HEK293 (cell line): ENCODE data around the gene ZNF576.
A peak's percentile ranks its signal among the peaks of the same experiment; 100 is the strongest.
"Not testable (repeated sequence)": the region's sequence is repeated elsewhere in the genome, so short reads cannot be mapped to it uniquely, and the experiment has no call there.

Experiments
- CTCF ChIA-PET: fragments of 350-600 bp; formaldehyde crosslinking; extraction: SDS; loops from one replicate; lab custom pipeline; 2021; ENCODE audit warnings: antibody characterized with exemption; lab: Yijun Ruan, JAX
- POLR2A ChIA-PET: fragments of 300-600 bp; formaldehyde crosslinking; extraction: SDS; loops from one replicate; lab custom pipeline; 2020; ENCODE audit warnings: antibody characterized with exemption, inconsistent platforms; lab: Yijun Ruan, JAX
- H3K27ac ChIP-seq: fragments of 200-500 bp; sonication (Bioruptor generic); 2 replicates; pipeline ENCODE4 v1.5.1; 2014; ENCODE audit warnings: low read depth, low read length, control low read depth, inconsistent platforms; ENCODE audit errors: extremely low read depth
- H3K36me3 ChIP-seq, 2 experiments: fragments of 200-500 bp in 1 of 2; sonication (Bioruptor generic) in 1 of 2; 1 replicate in 1 of 2; 2 replicates in 1 of 2; pipeline ENCODE4 v1.5.1; 2014 to 2017; ENCODE audit warnings: inconsistent platforms in 2 of 2, low read length in 2 of 2; ENCODE audit not compliant: control insufficient read depth in 2 of 2, insufficient read depth in 1 of 2
- H3K4me1 ChIP-seq: fragments of 200-500 bp; sonication (Bioruptor generic); 2 replicates; pipeline ENCODE4 v1.5.1; 2014; ENCODE audit warnings: mild to moderate bottlenecking, low read length, inconsistent platforms; ENCODE audit not compliant: control insufficient read depth, insufficient read depth
- H3K4me3 ChIP-seq: 2 replicates; pipeline ENCODE4 v1.5.1; 2011; ENCODE audit warnings: low read depth, mild to moderate bottlenecking, control low read depth, low read length, moderate library complexity
- H3K9me3 ChIP-seq: fragments of 200-500 bp; sonication (Bioruptor generic); 2 replicates; pipeline ENCODE4 v1.5.1; 2014; ENCODE audit warnings: low read depth, low read length, inconsistent platforms; ENCODE audit not compliant: control insufficient read depth, insufficient read depth
- BCL11B ChIP-seq: fragments of 450-650 bp; formaldehyde crosslinking; IDR thresholded peaks from 2 replicates; pipeline ENCODE4 v1.5.1; 2016; ENCODE audit warnings: low read depth, missing biosample characterization, missing genetic modification characterization
- TSHZ1 ChIP-seq: fragments of 450-650 bp; formaldehyde crosslinking; IDR thresholded peaks from 2 replicates; pipeline ENCODE4 v1.5.1; 2016; ENCODE audit warnings: missing biosample characterization, missing genetic modification characterization, borderline replicate concordance
- ZNF324 ChIP-seq: fragments of 450-650 bp; formaldehyde crosslinking; IDR thresholded peaks from 2 replicates; pipeline ENCODE4 v1.5.1; 2016; ENCODE audit warnings: missing biosample characterization, missing genetic modification characterization
- ZNF580 ChIP-seq: fragments of 450-650 bp; formaldehyde crosslinking; IDR thresholded peaks from 2 replicates; pipeline ENCODE4 v1.5.1; 2016; ENCODE audit warnings: missing biosample characterization, missing genetic modification characterization
- ZNF701 ChIP-seq: fragments of 450-650 bp; formaldehyde crosslinking; IDR thresholded peaks from 2 replicates; pipeline ENCODE4 v1.5.1; 2016; ENCODE audit warnings: missing biosample characterization, missing genetic modification characterization
- TF ChIP-seq, protein P1 (sequence below): fragments of 450-650 bp; formaldehyde crosslinking; IDR thresholded peaks from 2 replicates; pipeline ENCODE4 v1.5.1; 2016; ENCODE audit warnings: missing biosample characterization, missing genetic modification characterization

The ZNF576 gene

GRCh38 chr19:43598445-43599240 is 2.2 kb downstream of the ZNF576 start:
- CTCF ChIA-PET: interaction anchor here (3.1 kb wide), 1 partner anchor 54 kb away, joined by 21 read pairs; no protein-coding TSS in a partner anchor
- H3K4me1 ChIP-seq: peaks cover 24% of the 10 kb centered on the region
- no peak overlapping the region for H3K4me3 ChIP-seq
- POLR2A ChIA-PET: interaction anchor here (1.1 to 1.9 kb wide), 2 partner anchors 12 to 17 kb away, joined by 3 to 6 read pairs; no protein-coding TSS in a partner anchor
- H3K36me3 ChIP-seq: peaks cover 58 to 65% of the 10 kb centered on the region in 2 experiments
- TF ChIP-seq BCL11B (tag by site-specific recombination): no peak
- 0 out of 2 replicates have a peak, but pooled peaks have one; percentile 20 for TF ChIP-seq TSHZ1 (tag by site-specific recombination)
- no peaks in the 10 kb centered on the region for H3K9me3 ChIP-seq
- H3K27ac ChIP-seq: no peak overlapping the region; the same call in 1 of the 2 replicates

- no peak overlapping the region for H3K4me3 ChIP-seq
- CTCF ChIA-PET: interaction anchor here (0.7 to 1.4 kb wide), 5 partner anchors 45 to 167 kb away, joined by 3 to 9 read pairs (median 4); no protein-coding TSS in a partner anchor
- H3K4me1 ChIP-seq: peaks cover 19% of the 10 kb centered on the region
- H3K27ac ChIP-seq: no peak overlapping the region
- no peaks in the 10 kb centered on the region for H3K9me3 ChIP-seq
- POLR2A ChIA-PET: interaction anchor here (1.1 to 1.9 kb wide), 2 partner anchors 16 to 27 kb away, joined by 3 to 6 read pairs; no protein-coding TSS in a partner anchor
- peaks cover 49 to 57% of the 10 kb centered on the region in 2 experiments for H3K36me3 ChIP-seq
- TF ChIP-seq ZNF701 (tag by site-specific recombination) (no peak), ZNF580 (no peak), ZNF324 (tag by site-specific recombination) (no peak)
- TF ChIP-seq, protein P1, sequence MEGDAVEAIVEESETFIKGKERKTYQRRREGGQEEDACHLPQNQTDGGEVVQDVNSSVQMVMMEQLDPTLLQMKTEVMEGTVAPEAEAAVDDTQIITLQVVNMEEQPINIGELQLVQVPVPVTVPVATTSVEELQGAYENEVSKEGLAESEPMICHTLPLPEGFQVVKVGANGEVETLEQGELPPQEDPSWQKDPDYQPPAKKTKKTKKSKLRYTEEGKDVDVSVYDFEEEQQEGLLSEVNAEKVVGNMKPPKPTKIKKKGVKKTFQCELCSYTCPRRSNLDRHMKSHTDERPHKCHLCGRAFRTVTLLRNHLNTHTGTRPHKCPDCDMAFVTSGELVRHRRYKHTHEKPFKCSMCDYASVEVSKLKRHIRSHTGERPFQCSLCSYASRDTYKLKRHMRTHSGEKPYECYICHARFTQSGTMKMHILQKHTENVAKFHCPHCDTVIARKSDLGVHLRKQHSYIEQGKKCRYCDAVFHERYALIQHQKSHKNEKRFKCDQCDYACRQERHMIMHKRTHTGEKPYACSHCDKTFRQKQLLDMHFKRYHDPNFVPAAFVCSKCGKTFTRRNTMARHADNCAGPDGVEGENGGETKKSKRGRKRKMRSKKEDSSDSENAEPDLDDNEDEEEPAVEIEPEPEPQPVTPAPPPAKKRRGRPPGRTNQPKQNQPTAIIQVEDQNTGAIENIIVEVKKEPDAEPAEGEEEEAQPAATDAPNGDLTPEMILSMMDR (tag by site-specific recombination): peak; percentile 44
These were observed 3.4 kb downstream of the ZNF576 start for GRCh38 chr19:43599635-43600295.

DNA sequence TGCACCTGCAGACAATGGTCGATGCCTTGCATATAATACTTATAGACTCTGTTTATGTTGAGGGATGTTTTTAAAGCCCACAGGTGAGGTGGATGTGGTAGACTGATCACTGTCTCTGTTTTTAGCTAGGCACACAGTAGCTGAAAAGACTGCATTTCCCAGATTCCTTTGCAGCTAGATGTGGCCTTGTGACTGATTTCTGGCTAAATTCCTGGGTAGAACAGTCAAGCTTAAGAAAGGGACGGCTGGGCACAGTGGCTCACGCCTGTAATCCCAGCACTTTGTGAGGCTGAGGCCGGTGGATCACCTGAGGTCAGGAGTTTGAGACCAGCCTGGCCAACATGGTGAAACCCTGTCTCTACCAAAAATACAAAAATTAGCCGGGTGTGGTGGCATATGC is 3.9 kb downstream of the ZNF576 start:
- peaks cover 49 to 57% of the 10 kb centered on the region in 2 experiments for H3K36me3 ChIP-seq
- H3K4me3 ChIP-seq, H3K9me3 ChIP-seq, H3K27ac ChIP-seq: not testable (repeated sequence)
- ChIA-PET CTCF (interaction anchor here (0.7 to 1.4 kb wide), 5 partner anchors 45 to 166 kb away, joined by 3 to 9 read pairs (median 4); no protein-coding TSS in a partner anchor), POLR2A (interaction anchor here (0.6 to 1.9 kb wide), 3 partner anchors 15 to 26 kb away, joined by 3 to 6 read pairs (median 4); no protein-coding TSS in a partner anchor)
- H3K4me1 ChIP-seq: peaks cover 14% of the 10 kb centered on the region
